Heart left ventricle (tissue), 16 donors: ENCODE results near the gene RPL7A. TPM values are rescaled to one million over a fixed set of nuclear protein-coding genes. Genes with fewer than 3 reads are reported as not detected.

Experiments used
- ATAC-seq, 4 donors: fragments of 200-7000 bp; cut with Tn5 transposase; one replicate each; pipeline ENCODE4 v1.9.1; 2020 to 2022; ENCODE audit warnings: moderate library complexity in 4 of 4, mild to moderate bottlenecking in 3 of 4, moderate number of reproducible peaks in 1 of 4
- DNase-seq, 5 donors: peaks; one replicate each; pipeline ENCODE4 v3.0.0-alpha.2; 2020
- H3K27ac ChIP-seq, 12 donors: fragments of 200-600 bp; sonication (generic) in 4 of 12; one replicate each; pipeline versions ENCODE4 v1.5.0 to v1.8.0; 2016 to 2022; ENCODE audit warnings: mild to moderate bottlenecking in 2 of 12
- H3K27me3 ChIP-seq, 9 donors: fragments of 200-600 bp; sonication (generic) in 2 of 9; one replicate each; pipeline versions ENCODE4 v1.5.1 to v1.8.0; 2016 to 2022; ENCODE audit warnings: mild to moderate bottlenecking in 3 of 9
- H3K36me3 ChIP-seq, 9 donors: fragments of 200-600 bp; sonication (generic) in 2 of 9; one replicate each; pipeline versions ENCODE4 v1.5.0 to v1.8.0; 2018 to 2022; ENCODE audit warnings: mild to moderate bottlenecking in 2 of 9
- H3K4me1 ChIP-seq, 12 donors: fragments of 200-600 bp; sonication (generic) in 4 of 12; one replicate each; pipeline versions ENCODE4 v1.5.0 to v1.8.0; 2016 to 2022; ENCODE audit warnings: mild to moderate bottlenecking in 3 of 12
- H3K4me3 ChIP-seq, 12 donors: fragments of 200-600 bp; sonication (generic) in 4 of 12; one replicate each; pipeline versions ENCODE4 v1.5.0 to v1.8.0; 2017 to 2022; ENCODE audit warnings: mild to moderate bottlenecking in 9 of 12, moderate library complexity in 4 of 12
- H3K9me3 ChIP-seq, 12 donors: fragments of 200-600 bp; sonication (generic) in 4 of 12; one replicate each; pipeline versions ENCODE4 v1.5.0 to v1.8.0; 2016 to 2022; ENCODE audit warnings: mild to moderate bottlenecking in 1 of 12
- CTCF ChIP-seq, 12 donors: fragments of 200-600 bp; sonication (generic) in 4 of 12; IDR thresholded peaks; one replicate each; pipeline versions ENCODE4 v1.5.0 to v1.8.0; 2018 to 2022; ENCODE audit warnings: antibody characterized with exemption in 12 of 12, mild to moderate bottlenecking in 5 of 12
- POLR2A ChIP-seq, 2 donors: fragments of 450-650 bp; IDR thresholded peaks; one replicate each; pipeline ENCODE4 v1.6.1; 2017; ENCODE audit warnings: antibody characterized with exemption in 2 of 2, mild to moderate bottlenecking in 2 of 2, moderate library complexity in 2 of 2
- WGBS, 4 donors: extraction: QIAGEN DNeasy Blood & Tissue Kit in 2 of 4; methylation state at CpG; one replicate each; pipeline versions ENCODE4 v1.1.5 to v1.1.7; 2013 to 2018; 5-methylcytosine and 5-hydroxymethylcytosine counted together
- intact Hi-C, 10 donors: fragments of 100-400 bp; cut with DNase I; formaldehyde crosslinking; loops; one replicate each; pipeline versions ENCODE4 v1.11.1 to v1.14.2; 2022
- polyA plus RNA-seq, 2 donors: library from polyadenylated mRNA; stranded (reverse); fragments of 200-250 nt; gene quantifications; one replicate each; pipeline ENCODE4 v1.2.3, GENCODE V29; 2013
- total RNA-seq, 9 donors: library from RNA; depleted of rRNA in 2 of 9; stranded (reverse); fragments of >200 nt in 2 of 9; fragmentation: NEBNext Ultra II Directional in 3 of 9; extraction: Animal tissue kit (Norgen Biotek cat#: 25700) in 3 of 9; gene quantifications; one replicate each; pipeline versions ENCODE4 v1.1.0 to v1.2.4, GENCODE V29; 2016 to 2023
- donor health status: ischemic (EF 13 %, LVEDD 7.1; RV severe dilation, severe dysfunction).
- donor health status: healthy with polysubstance abuse.
- donor health status: DM: no; HTN: yes; CAD: no.
- donor health status: DM: no; HTN: no; CAD: no.
- donor health status: ischemic (EF 25% LVEDD 6.9; RV normal size, moderate dysfunction).
- donor health status: ischemic (EF 25% LVEDD 5.7; RV mildly dilated, moderate dysfunction).
- donor health status: healthy.
- donor health status: DM: yes; HTN: yes; CAD: no.
- donor health status: ischemic (EF 35%, LVEDD 5.7; RV mildly dilated, moderate dysfunction).
- donor health status: nonischemic (EF 11% LVEDD 7.7; RV severe dilation, severe dysfunction).
- donor health status: DM: yes; HTN: yes; CAD: no.
- donor health status: PGD.
- donor health status: ischemic (EF 29% LVEDD 5.4; RV normal size, mild dysfunction).
- donor health status: nonischemic (EF 23%, LVEDD 6.1; RV moderate dilation, normal function).

The RPL7A gene
- total and polyA plus RNA-seq, 11 donors = 845 to 2,727 (median 1,045) TPM

DNA sequence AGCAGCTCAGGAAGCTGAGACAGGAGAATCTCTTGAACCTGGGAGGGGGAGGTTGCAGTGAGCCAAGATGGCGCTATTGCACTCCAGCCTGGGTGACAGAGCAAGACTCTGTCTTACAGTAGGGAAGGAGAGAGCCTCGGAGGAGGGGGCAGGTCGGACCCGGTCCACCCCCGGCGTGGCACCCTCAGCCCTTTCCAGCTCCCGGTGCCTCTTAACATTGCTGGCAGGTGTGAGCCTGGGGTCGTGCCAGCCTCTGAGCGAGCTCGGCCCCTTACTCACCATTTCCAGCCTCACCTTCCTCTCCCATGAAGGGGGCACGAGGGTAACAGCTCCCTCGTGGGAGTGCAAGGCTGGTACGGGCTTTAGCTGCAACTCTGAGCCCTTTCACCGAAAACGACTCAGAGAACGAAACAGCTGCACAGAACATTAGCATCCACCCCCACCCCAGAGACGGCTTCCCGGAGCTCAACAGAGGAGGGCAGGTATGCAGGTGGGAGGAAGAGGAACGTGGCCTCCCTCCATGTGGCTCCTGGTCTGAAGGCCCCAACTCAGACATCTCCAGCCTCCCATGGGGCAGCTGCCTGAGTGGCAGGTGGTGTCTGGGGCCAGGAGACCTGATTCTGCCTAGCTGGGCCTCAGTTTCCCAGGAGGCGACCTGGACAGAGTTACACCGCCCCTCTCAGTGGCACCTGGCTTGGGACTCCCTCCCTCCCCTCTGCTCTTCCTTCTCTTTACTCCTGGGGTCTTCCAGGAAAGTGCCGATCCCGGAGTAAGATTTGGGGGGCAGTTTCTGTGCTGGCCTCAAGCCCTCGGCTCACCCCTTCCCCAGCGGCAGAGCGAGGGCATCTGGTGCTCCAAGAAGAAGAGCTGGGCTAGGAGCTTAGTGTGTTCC, 44.5 kb upstream of the RPL7A start:
- Histone ChIP-seq H3K4me3 (no peak overlapping the region), H3K4me1 (no peaks in the 10 kb centered on the region), H3K27ac (no peak overlapping the region), H3K36me3 (no peaks in the 10 kb centered on the region), H3K9me3 (no peaks in the 10 kb centered on the region), H3K27me3 (peaks cover 0 to 4% (median 0%) of the 10 kb centered on the region in 9 donors)
- TF ChIP-seq POLR2A (IDR thresholded peaks at IDR 0.05) (no peak), CTCF (IDR thresholded peaks at IDR 0.05) (no peak)
- intact Hi-C loops = no loop called here
- DNase-seq = no peak
- 75 to 82% (median 76%) methylated on average over 24 to 26 of the region's 26 CpGs for WGBS, 4 donors
- no peak for ATAC-seq

GRCh38 chr9:133304158-133304470, 43.9 kb upstream of the RPL7A start:
- TF ChIP-seq POLR2A (IDR thresholded peaks at IDR 0.05) (no peak), CTCF (IDR thresholded peaks at IDR 0.05) (no peak)
- intact Hi-C loops = no loop called here
- Histone ChIP-seq H3K27me3 (peaks cover 0 to 7% (median 0%) of the 10 kb centered on the region in 9 donors), H3K27ac (no peak overlapping the region), H3K36me3 (no peaks in the 10 kb centered on the region), H3K4me3 (no peak overlapping the region), H3K4me1 (no peaks in the 10 kb centered on the region), H3K9me3 (no peaks in the 10 kb centered on the region)
- DNase-seq (no peak), ATAC-seq (peak in 1 of 4 donors; percentile 28)
- WGBS, 4 donors = 62 to 75% (median 68%) methylated on average over 11 to 13 of the region's 13 CpGs

DNA sequence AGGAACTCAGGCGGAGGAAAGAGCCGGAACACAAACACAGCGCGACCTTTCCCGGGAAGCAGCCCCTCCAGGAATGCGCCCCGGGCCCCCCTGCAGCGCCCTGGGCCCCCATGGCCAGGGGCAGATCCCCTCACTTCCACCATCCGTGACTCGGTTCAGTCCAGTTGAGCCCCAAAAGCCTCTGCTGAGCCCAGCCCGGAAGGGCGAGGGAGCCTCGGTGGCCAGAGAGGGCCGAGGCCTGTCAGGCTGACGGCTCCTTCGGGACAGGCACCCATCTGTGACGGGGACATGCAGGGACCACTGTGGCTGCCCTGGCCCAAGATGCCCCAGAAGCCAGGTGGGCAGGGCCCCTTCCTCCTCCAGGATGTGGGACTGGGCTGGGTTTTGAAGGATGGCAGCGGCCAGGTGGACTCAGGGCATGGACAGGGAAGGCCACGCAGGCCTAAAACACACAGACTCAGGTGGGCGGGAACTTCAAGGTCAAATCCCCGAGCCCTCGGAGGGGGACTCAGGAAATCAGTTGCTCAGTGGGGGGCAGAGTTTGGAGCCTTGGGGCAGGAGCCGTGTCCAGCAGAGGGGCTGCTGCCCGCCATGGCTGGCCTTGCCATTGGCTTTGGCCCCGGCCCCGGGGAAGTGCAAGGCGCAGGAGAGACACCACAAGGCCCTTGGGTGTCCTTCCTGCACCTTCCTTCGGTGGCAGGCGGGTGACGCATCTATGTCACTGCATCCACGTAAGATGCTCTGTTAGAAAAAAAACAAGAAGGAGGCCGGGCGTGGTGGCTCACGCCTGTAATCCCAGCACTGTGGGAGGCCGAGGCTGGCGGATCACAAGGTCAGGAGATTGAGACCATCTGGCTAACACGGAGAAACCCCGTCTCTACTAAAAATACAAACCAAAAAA, 43.3 kb upstream of the RPL7A start:
- H3K4me3 ChIP-seq = no peak overlapping the region
- no peaks in the 10 kb centered on the region for H3K9me3 ChIP-seq
- DNase-seq (no peak), ATAC-seq (no peak)
- TF ChIP-seq POLR2A (IDR thresholded peaks at IDR 0.05) (no peak), CTCF (IDR thresholded peaks at IDR 0.05) (no peak)
- no peak overlapping the region for H3K27ac ChIP-seq
- H3K27me3 ChIP-seq = peaks cover 0 to 11% (median 0%) of the 10 kb centered on the region in 9 donors
- no peaks in the 10 kb centered on the region for H3K4me1 ChIP-seq
- intact Hi-C loops = no loop called here
- H3K36me3 ChIP-seq = no peaks in the 10 kb centered on the region
- WGBS, 4 donors = 85 to 90% (median 87%) methylated on average over 31 to 38 of the region's 38 CpGs

GRCh38 chr9:133305731-133306130, 42.3 kb upstream of the RPL7A start:
- no peak for TF ChIP-seq POLR2A (IDR thresholded peaks at IDR 0.05)
- no peak for TF ChIP-seq CTCF (IDR thresholded peaks at IDR 0.05)
- DNase-seq (no peak), ATAC-seq (no peak)
- intact Hi-C loops = no loop called here
- 76 to 86% (median 79%) methylated on average over 18 to 23 of the region's 23 CpGs for WGBS, 4 donors
- Histone ChIP-seq H3K4me3 (no peak overlapping the region), H3K27ac (no peak overlapping the region), H3K36me3 (no peaks in the 10 kb centered on the region), H3K27me3 (peaks cover 0 to 11% (median 0%) of the 10 kb centered on the region in 9 donors), H3K9me3 (no peaks in the 10 kb centered on the region), H3K4me1 (no peaks in the 10 kb centered on the region)
